GM20000 (cell line): ENCODE data around the gene KAZN.
A peak's percentile ranks its signal among the peaks of the same experiment; 100 is the strongest.

Source experiments
- DNase-seq: peaks from one replicate; pipeline ENCODE4 v3.0.0; 2012; ENCODE audit warnings: low spot score
- TF ChIP-seq, protein P1 (sequence below): IDR thresholded peaks from 2 replicates; pipeline ENCODE4 v1.5.1; 2012; ENCODE audit warnings: mild to moderate bottlenecking, control low read depth; ENCODE audit errors: extremely low read depth, missing control alignments

KAZN gene

DNA sequence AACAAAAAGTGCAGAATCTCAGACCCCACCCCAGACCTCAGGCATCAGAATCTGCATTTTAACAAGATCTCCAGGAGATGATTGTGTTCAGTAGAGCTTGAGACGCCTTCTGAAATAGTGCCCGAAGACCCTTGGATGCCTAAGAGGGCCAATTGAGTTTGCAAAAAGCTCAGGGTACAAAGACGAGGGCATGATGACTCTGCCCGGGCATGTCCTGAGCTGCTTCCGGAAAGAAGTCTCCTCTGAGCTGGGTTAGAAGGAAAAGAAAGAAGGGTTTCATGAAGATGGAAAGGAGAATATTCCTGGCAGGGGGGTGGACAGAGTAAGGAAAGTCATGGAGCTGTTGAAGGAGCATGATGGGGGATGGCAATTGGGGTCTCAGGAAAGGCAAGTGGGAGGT, 308.9 kb downstream of the KAZN start:
- DNase-seq, result no peak
- TF ChIP-seq, protein P1, sequence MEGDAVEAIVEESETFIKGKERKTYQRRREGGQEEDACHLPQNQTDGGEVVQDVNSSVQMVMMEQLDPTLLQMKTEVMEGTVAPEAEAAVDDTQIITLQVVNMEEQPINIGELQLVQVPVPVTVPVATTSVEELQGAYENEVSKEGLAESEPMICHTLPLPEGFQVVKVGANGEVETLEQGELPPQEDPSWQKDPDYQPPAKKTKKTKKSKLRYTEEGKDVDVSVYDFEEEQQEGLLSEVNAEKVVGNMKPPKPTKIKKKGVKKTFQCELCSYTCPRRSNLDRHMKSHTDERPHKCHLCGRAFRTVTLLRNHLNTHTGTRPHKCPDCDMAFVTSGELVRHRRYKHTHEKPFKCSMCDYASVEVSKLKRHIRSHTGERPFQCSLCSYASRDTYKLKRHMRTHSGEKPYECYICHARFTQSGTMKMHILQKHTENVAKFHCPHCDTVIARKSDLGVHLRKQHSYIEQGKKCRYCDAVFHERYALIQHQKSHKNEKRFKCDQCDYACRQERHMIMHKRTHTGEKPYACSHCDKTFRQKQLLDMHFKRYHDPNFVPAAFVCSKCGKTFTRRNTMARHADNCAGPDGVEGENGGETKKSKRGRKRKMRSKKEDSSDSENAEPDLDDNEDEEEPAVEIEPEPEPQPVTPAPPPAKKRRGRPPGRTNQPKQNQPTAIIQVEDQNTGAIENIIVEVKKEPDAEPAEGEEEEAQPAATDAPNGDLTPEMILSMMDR, result no peak

DNA sequence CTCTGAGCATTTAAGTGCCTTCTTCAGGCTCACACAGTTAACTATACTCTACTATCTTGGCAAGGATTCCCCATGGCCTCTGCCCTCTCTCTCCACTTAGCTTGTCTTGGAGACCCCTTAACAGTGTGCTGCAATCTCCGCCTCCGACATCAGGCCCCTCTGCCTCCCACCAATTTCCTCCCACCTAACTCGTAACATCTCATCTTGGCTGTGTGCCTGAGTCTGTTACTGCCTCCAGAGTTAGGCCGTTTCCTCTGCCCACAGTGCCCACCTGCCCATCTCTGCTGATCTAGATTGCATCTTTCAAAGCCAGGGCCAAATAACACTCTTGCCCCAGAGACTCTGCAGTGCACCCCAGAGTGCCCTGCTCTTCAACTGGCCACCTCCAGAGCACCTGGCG, 310.8 kb downstream of the KAZN start:
- DNase-seq, result no peak

DNA sequence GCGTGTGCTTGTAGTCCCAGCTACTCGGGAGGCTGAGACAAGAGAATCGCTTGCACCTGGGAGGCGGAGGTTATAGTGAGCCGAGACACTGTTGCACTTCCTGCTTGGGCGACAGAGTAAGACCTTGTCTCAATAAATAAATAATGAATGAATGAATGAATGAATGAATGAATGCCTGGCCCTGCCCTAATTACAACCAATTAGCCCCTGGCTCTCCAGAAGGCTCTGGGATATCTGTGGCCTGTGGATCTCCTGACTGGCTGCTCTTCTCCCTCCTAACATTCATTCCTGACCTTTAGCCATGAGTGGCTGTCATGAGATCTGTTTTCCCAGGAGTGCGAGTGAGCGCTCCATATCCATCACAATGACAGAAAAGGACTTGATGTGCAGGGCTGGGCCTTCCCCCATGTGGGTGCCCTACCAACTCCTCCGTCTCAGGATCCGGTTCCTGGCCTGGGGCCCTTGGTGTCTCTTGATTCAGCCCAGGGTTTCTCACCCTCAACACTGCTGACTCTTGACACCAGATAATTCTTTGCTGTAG, 311.5 kb downstream of the KAZN start:
- TF ChIP-seq, protein P1, result no peak
- no peak for DNase-seq

More for the DNA sequence above, 310.8 kb downstream of the KAZN start:
- TF ChIP-seq, protein P1, result no peak

DNA sequence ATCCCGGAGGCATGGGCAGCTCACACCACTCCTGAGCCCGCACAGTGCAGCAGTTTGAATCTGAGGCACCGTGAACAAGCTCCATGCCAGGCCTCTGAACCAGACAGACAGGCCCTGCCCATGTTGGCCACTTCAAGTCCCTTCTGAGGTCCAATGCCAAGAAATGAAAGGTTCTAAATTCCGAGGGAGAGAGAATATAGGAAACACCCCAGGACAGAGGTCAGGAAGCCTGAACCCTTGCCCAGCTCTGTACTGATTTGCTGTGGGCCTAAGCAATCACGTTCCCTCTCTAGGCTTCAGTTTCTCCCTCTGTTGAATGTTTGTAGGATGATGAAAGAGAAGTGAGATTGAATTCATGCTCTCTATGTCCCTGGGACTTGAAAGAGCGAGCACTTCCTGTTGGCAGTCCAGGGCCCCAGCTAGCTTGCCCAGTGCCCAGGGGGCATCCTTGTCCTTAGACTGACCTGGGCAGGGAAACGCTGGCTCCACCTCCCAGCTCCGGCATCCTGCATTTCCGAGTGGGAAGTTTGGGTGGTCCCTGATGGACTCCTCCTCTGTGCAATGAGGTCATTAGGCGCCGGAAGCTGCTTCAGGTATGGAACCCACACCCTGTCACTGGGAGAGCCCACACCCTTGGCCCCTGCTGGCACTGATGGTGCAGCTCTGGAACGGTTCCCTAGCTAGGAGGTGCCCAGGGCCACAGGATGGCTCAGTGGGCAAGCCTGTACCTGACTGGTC, 312.7 kb downstream of the KAZN start:
- TF ChIP-seq, protein P1, result no peak
- DNase-seq, result no peak

DNA sequence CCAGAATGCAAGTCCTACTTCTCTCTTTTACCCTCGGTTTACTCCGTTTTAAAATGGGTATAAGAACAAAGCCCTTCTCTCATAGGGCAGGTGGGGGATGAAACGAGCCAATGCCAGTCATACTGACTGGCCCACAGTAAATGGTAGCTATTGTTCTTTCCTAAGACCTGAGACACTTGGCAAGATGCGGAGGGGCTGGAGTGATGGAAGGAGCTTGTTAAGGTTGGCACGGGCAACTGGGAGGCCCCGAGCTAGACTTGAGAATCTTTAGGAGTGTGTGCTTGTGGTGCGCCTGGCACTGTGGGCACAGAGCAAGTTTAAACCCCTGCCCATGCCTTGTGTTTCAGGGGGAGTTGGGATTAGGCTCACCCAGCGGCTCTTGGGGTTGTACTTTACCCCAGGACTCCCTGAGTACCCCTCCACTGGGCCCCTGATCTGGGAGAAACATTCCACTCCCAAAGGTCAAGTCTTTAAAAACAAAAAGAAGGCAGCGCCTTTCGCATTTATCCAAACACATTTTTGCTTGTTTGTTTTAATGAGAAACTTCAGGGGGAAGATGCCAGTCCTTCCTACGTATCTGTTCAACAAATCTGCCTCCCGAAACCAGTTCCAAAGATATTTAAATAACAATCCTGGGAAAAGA, 314.5 kb downstream of the KAZN start:
- DNase-seq, result no peak
- TF ChIP-seq, protein P1, result no peak

DNA sequence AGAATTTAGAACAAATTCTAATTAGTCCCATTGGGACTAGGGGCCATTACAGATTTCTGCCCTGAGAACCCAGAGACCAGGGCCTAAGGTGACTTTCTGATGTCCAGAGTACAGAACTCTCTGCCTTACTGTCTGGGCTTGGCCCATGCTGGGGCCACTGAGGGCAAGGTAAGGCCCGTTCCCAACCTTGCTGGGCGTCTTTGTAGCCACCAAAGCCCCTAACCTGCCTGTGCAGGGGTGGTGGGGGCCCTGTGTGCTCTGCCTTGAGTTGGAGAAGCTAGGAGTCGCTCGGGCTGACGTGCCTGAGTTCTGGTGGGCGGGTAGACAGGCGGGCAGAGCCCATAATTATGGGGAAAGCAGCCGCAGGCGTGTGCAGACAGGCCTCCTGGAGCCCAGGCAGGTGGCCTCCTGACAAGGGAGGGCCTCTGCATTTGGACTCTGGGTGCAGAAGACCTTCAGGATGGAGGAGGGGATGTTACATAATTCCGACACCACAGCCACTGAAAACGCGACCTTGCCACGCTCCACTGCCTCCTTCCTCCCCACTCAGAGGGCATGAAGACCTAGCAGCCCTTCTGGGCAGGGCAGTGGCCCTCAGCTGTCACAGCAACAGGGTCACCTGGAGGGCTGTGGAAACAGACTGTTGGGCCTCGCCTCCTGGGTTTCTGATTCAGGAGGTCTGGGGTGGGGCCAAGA, 315.1 kb downstream of the KAZN start:
- TF ChIP-seq, protein P1, result no peak
- peak; percentile 29 for DNase-seq
